GM12878 (cell line): ENCODE data around the gene PRKN. TPM values are rescaled to one million over a fixed set of nuclear protein-coding genes. Genes with fewer than 3 reads are reported as not detected.

ENCODE experiments used
- ATAC-seq: fragments of 200-7000 bp; cut with Tn5 transposase; 3 replicates; pipeline ENCODE4 v1.9.1; 2020; ENCODE audit warnings: mild to moderate bottlenecking, moderate library complexity
- BruUV-seq: library from RNA; stranded (reverse); fragments of 400-500 nt; replicated peaks from 2 replicates; lab custom pipeline; 2021; lab: Mats Ljungman, UMichigan
- CTCF ChIA-PET: fragments of 300-600 bp; sonication (Branson Sonifier 250); formaldehyde crosslinking; extraction: SDS; loops from one replicate; lab custom pipeline; 2021; ENCODE audit warnings: inconsistent platforms; lab: Yijun Ruan, JAX
- POLR2A ChIA-PET: fragments of 350-600 bp; formaldehyde crosslinking; extraction: SDS; loops from one replicate; lab custom pipeline; 2021; ENCODE audit warnings: inconsistent platforms; lab: Charles Lee
- RAD21 ChIA-PET: fragments of 300-600 bp; sonication (Branson Sonifier 250); formaldehyde crosslinking; loops from one replicate; lab custom pipeline; 2023; ENCODE audit warnings: antibody characterized with exemption; ENCODE audit not compliant: unreplicated experiment; lab: Charles Lee
- SMC1A ChIA-PET: fragments of 300-600 bp; sonication (Branson Sonifier 250); formaldehyde crosslinking; loops from one replicate; lab custom pipeline; 2023; ENCODE audit not compliant: unreplicated experiment, uncharacterized antibody; lab: Charles Lee
- DNase-seq: peaks from one replicate; pipeline ENCODE4 v3.0.0-alpha.2; 2011; ENCODE audit warnings: low read depth, low spot score
- FAIRE-seq: peaks from 3 replicates; lab custom pipeline; 2011; peaks lifted over from hg19 to GRCh38; lab: Jason Lieb, UNC
- H2AFZ ChIP-seq: 2 replicates; pipeline ENCODE4 v1.6.0; 2011; ENCODE audit warnings: low read depth, low read length, control low read depth; ENCODE audit not compliant: control insufficient read depth
- H3K27ac ChIP-seq: 2 replicates; pipeline ENCODE4 v1.5.1; 2011; ENCODE audit warnings: control low read depth; ENCODE audit not compliant: control insufficient read depth, insufficient read depth
- H3K27me3 ChIP-seq, 2 experiments: replicated peaks in 1 of 2; 2 replicates each; pipeline versions ENCODE4 v1.6.0 to v1.6.1; 2011; ENCODE audit warnings: low read length in 1 of 2; ENCODE audit not compliant: control insufficient read depth in 2 of 2, insufficient read depth in 2 of 2
- H3K36me3 ChIP-seq, 2 experiments: 2 replicates each; pipeline ENCODE4 v1.5.1; 2011; ENCODE audit warnings: low read length in 1 of 2; ENCODE audit not compliant: control insufficient read depth in 2 of 2, insufficient read depth in 2 of 2
- H3K4me1 ChIP-seq: 2 replicates; pipeline ENCODE4 v1.6.1; 2011; ENCODE audit warnings: mild to moderate bottlenecking, low read length, moderate library complexity, mixed read lengths; ENCODE audit not compliant: control insufficient read depth, insufficient read depth
- H3K4me2 ChIP-seq: 2 replicates; pipeline ENCODE4 v1.6.0; 2011; ENCODE audit warnings: control low read depth; ENCODE audit not compliant: control insufficient read depth, insufficient read depth
- H3K4me3 ChIP-seq: fragments of 200-600 bp; sonication (generic); 2 replicates; pipeline ENCODE4 v1.5.1; 2016
- H3K79me2 ChIP-seq: 2 replicates; pipeline ENCODE4 v1.6.0; 2011; ENCODE audit warnings: low read length; ENCODE audit not compliant: control insufficient read depth, insufficient read depth
- H3K9ac ChIP-seq: 2 replicates; pipeline ENCODE4 v1.8.0; 2011; ENCODE audit warnings: low read length, control low read depth, mixed read lengths; ENCODE audit not compliant: control insufficient read depth, insufficient read depth
- H3K9me3 ChIP-seq: replicated peaks from 3 replicates; pipeline ENCODE4 v1.5.1; 2011; ENCODE audit warnings: mild to moderate bottlenecking, low read length; ENCODE audit not compliant: control insufficient read depth, insufficient read depth
- H4K20me1 ChIP-seq: 2 replicates; pipeline ENCODE4 v1.6.0; 2011; ENCODE audit not compliant: control insufficient read depth, insufficient read depth
- CREB1 ChIP-seq: IDR thresholded peaks from 2 replicates; pipeline ENCODE4 v1.6.1; 2012; ENCODE audit warnings: low read depth, mild to moderate bottlenecking, inconsistent platforms
- IRF4 ChIP-seq: IDR thresholded peaks from 2 replicates; pipeline ENCODE4 v1.6.1; 2011; ENCODE audit warnings: low read depth, low read length
- JUND ChIP-seq: IDR thresholded peaks from 2 replicates; pipeline ENCODE4 v1.6.1; 2012; ENCODE audit warnings: low read depth, mild to moderate bottlenecking, low read length, improper control_type of control experiment, moderate library complexity
- NBN ChIP-seq: fragments of 450-650 bp; IDR thresholded peaks from 2 replicates; pipeline ENCODE4 v1.6.1; 2016
- NRF1 ChIP-seq: conservative IDR thresholded peaks from 2 replicates; pipeline ENCODE4 v1.6.1; 2011; ENCODE audit warnings: mild to moderate bottlenecking, low read depth, low read length, improper control_type of control experiment
- RB1 ChIP-seq: fragments of 450-650 bp; formaldehyde crosslinking; IDR thresholded peaks from 2 replicates; pipeline ENCODE4 v1.6.1; 2017; ENCODE audit warnings: mild to moderate bottlenecking, borderline replicate concordance
- SREBF1 ChIP-seq: IDR thresholded peaks from 2 replicates; pipeline ENCODE4 v1.6.1; 2012; ENCODE audit warnings: mild to moderate bottlenecking, low read length
- ZNF217 ChIP-seq: fragments of 450-650 bp; IDR thresholded peaks from 2 replicates; pipeline ENCODE4 v1.6.1; 2017; ENCODE audit warnings: antibody characterized with exemption, mild to moderate bottlenecking
- WGBS: methylation state at CpG from one replicate; pipeline ENCODE4 v1.1.6; 2016; ENCODE audit warnings: low lambda C conversion rate; ENCODE audit not compliant: insufficient replicate concordance, insufficient coverage; ENCODE audit errors: missing lambda C conversion rate; 5-methylcytosine and 5-hydroxymethylcytosine counted together
- in situ Hi-C: fragments of 300-500 bp; cut with MboI; formaldehyde crosslinking; loops from 9 replicates; pipeline ENCODE4 v1.14.3; 2018; ENCODE audit warnings: mixed read lengths
- intact Hi-C: fragments of 100-400 bp; cut with micrococcal nuclease; formaldehyde crosslinking; loops from one replicate; pipeline ENCODE4 v1.14.2; 2022; ENCODE audit not compliant: unreplicated experiment
- polyA plus RNA-seq, 11 experiments: library from polyadenylated mRNA; depleted of rRNA in 4 of 11; unstranded in 6 of 11; stranded (reverse) in 5 of 11; fragments of >200 nt; fragmentation: Nextera tagmentation in 4 of 11; fragmentation: Illumina TruSeq in 1 of 11; extraction: Ambion mirVana in 4 of 11; extraction: Trizol in 1 of 11; gene quantifications; 1 replicate in 1 of 11; 2 replicates in 10 of 11; pipeline versions ENCODE4 v1.2.1 to v1.2.3, GENCODE V29; 2011 to 2016; ENCODE audit warnings: inconsistent platforms in 2 of 11, missing spikeins in 2 of 11, low read depth in 1 of 11
- total RNA-seq, 4 experiments: library from RNA; depleted of rRNA in 3 of 4; stranded (reverse); fragments of >200 nt in 3 of 4; fragmentation: Illumina TruSeq in 1 of 4; extraction: Trizol in 1 of 4; gene quantifications; 2 replicates each; pipeline versions ENCODE4 v1.2.1 to v1.2.3, GENCODE V29; 2013 to 2021
- TF ChIP-seq, protein P1 (sequence below): IDR thresholded peaks from 2 replicates; pipeline ENCODE4 v1.6.1; 2011; ENCODE audit warnings: low read depth, mild to moderate bottlenecking, low read length, moderate library complexity, borderline replicate concordance; ENCODE audit errors: extremely low read depth

The PRKN gene
- total and polyA plus RNA-seq, 10 of the 15 experiments (the other 5 are each of a cell fraction or from before 2014, with no cell fraction given), result 0.06 to 0.09 TPM; not detected in 8

DNA sequence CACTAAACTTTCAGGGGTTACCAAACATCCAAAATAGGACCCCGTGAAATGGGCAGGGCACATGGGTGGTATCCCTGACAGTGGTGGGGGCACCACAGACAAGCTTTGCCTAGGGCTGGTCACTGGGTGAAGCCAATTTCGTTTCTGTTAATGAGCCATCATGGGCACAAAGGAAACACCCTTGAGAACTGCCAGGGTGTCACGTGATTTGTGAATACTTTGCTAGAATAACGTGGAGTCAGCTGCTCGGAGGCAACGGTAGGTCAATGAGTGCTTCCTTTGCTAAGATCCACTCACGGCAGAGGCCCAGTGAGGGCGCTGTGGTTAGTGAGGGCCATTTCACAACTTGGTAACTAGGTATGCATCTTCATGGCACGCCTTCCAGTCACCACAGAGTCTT is 1366.0 kb downstream of the PRKN start (continued):
- no peak for TF ChIP-seq RB1
- TF ChIP-seq JUND, result no peak
- TF ChIP-seq NRF1, result no peak
- TF ChIP-seq SREBF1, result no peak
- TF ChIP-seq CREB1, result no peak
- TF ChIP-seq NBN, result no peak
- TF ChIP-seq, protein P1, sequence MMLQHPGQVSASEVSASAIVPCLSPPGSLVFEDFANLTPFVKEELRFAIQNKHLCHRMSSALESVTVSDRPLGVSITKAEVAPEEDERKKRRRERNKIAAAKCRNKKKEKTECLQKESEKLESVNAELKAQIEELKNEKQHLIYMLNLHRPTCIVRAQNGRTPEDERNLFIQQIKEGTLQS, result no peak
- TF ChIP-seq IRF4, result no peak

- Histone ChIP-seq H3K36me3 (no peaks in the 10 kb centered on the region), H3K79me2 (no peaks in the 10 kb centered on the region), H3K27ac (no peak overlapping the region), H4K20me1 (no peaks in the 10 kb centered on the region), H3K27me3 (no peaks in the 10 kb centered on the region), H2AFZ (no peak overlapping the region), H3K4me3 (no peak overlapping the region), H3K4me1 (no peaks in the 10 kb centered on the region), H3K9ac (no peak overlapping the region), H3K4me2 (no peak overlapping the region), H3K9me3 (peaks cover 2% of the 10 kb centered on the region; the same call in 1 of the 3 replicates)
- in situ Hi-C loops (loop anchor here (25.0 kb wide), 1 partner anchor 223 kb away; no protein-coding TSS in a partner anchor), intact Hi-C loops (no loop called here)
- FAIRE-seq (no peak), DNase-seq (no peak), ATAC-seq (no peak)
- CTCF ChIA-PET, result interaction anchor here (1.0 to 1.2 kb wide), 2 partner anchors 11 to 428 kb away, joined by 3 to 8 read pairs; no protein-coding TSS in a partner anchor
- no peak for TF ChIP-seq ZNF217
- POLR2A ChIA-PET, result no interaction called here
- RAD21 ChIA-PET, result no interaction called here
- no TSS peak for BruUV-seq
- SMC1A ChIA-PET, result no interaction called here
- WGBS, result 28% methylated on average over 3 of the region's 3 CpGs
These were observed 1367.0 kb downstream of the PRKN start for GRCh38 chr6:161360520-161360919.
